Measurements from ENCODE around the gene SUCLG2.

Gene SUCLG2

GRCh38 chr3:67609709-67610108, 44.7 kb downstream of the SUCLG2 start:
- TF ChIP-seq CTCF (IDR thresholded peaks at IDR 0.05; ENCODE audit: insufficient read depth, low read depth, low read length, missing control alignments), result no peak
- H3K4me3 ChIP-seq (ENCODE audit: low read depth, low read length), result no peak overlapping the region
- DNase-seq (ENCODE audit: low read depth), result no peak

GRCh38 chr3:67608034-67608433, 46.4 kb downstream of the SUCLG2 start:
- DNase-seq (ENCODE audit: low read depth), result no peak
- no peak overlapping the region for H3K4me3 ChIP-seq (ENCODE audit: low read depth, low read length)
- TF ChIP-seq CTCF (IDR thresholded peaks at IDR 0.05; ENCODE audit: insufficient read depth, low read depth, low read length, missing control alignments), result no peak

GRCh38 chr3:67605377-67605776, 49.0 kb downstream of the SUCLG2 start:
- no peak for TF ChIP-seq CTCF (IDR thresholded peaks at IDR 0.05; ENCODE audit: insufficient read depth, low read depth, low read length, missing control alignments)
- DNase-seq (ENCODE audit: low read depth), result no peak
- no peak overlapping the region for H3K4me3 ChIP-seq (ENCODE audit: low read depth, low read length)

GRCh38 chr3:67602816-67603215, 51.6 kb downstream of the SUCLG2 start:
- DNase-seq (ENCODE audit: low read depth), result no peak
- TF ChIP-seq CTCF (IDR thresholded peaks at IDR 0.05; ENCODE audit: insufficient read depth, low read depth, low read length, missing control alignments), result no peak
- no peak overlapping the region for H3K4me3 ChIP-seq (ENCODE audit: low read depth, low read length)

- TF ChIP-seq CTCF (IDR thresholded peaks at IDR 0.05; ENCODE audit: insufficient read depth, low read depth, low read length, missing control alignments), result no peak
- DNase-seq (ENCODE audit: low read depth), result no peak
- H3K4me3 ChIP-seq (ENCODE audit: low read depth, low read length), result no peak overlapping the region
Measured at GRCh38 chr3:67601919-67602608, 52.3 kb downstream of the SUCLG2 start.

- no peak for DNase-seq (ENCODE audit: low read depth)
- TF ChIP-seq CTCF (IDR thresholded peaks at IDR 0.05; ENCODE audit: insufficient read depth, low read depth, low read length, missing control alignments), result no peak
- H3K4me3 ChIP-seq (ENCODE audit: low read depth, low read length), result no peak overlapping the region
Measured at GRCh38 chr3:67601385-67601784, 53.0 kb downstream of the SUCLG2 start.

GRCh38 chr3:67599821-67600220, 54.6 kb downstream of the SUCLG2 start:
- no peak overlapping the region for H3K4me3 ChIP-seq (ENCODE audit: low read depth, low read length)
- TF ChIP-seq CTCF (IDR thresholded peaks at IDR 0.05; ENCODE audit: insufficient read depth, low read depth, low read length, missing control alignments), result no peak
- no peak for DNase-seq (ENCODE audit: low read depth)

Measured in GM12865 (cell line).